H9 (cell line): ENCODE measurements around the gene VSX1. TPM values are rescaled to one million over a fixed set of nuclear protein-coding genes. Genes with fewer than 3 reads are reported as not detected.

Experiments
- DNase-seq: peaks from one replicate; pipeline ENCODE4 v3.0.0-alpha.2; 2017
- H2AFZ ChIP-seq: one replicate; pipeline ENCODE4 v1.6.1; 2013; ENCODE audit warnings: mild to moderate bottlenecking, low read length, control low read depth, moderate library complexity
- H2AK5ac ChIP-seq: 2 replicates; pipeline ENCODE4 v1.6.1; 2013; ENCODE audit warnings: low read length, control low read depth, mixed read lengths; ENCODE audit not compliant: insufficient read length
- H2BK120ac ChIP-seq: one replicate; pipeline ENCODE4 v1.6.1; 2013; ENCODE audit warnings: low read depth, mild to moderate bottlenecking, low read length, control low read depth, inconsistent platforms; ENCODE audit not compliant: poor library complexity, severe bottlenecking
- H2BK12ac ChIP-seq: 2 replicates; pipeline ENCODE4 v1.6.1; 2013; ENCODE audit warnings: low read length, control low read depth, mixed read lengths, low read depth; ENCODE audit not compliant: insufficient read length
- H2BK15ac ChIP-seq: 2 replicates; pipeline ENCODE4 v1.6.1; 2013; ENCODE audit warnings: low read depth, low read length, control low read depth
- H2BK20ac ChIP-seq: one replicate; pipeline ENCODE4 v1.6.1; 2013; ENCODE audit warnings: low read depth, mild to moderate bottlenecking, low read length, control low read depth, inconsistent platforms; ENCODE audit not compliant: poor library complexity, severe bottlenecking
- H2BK5ac ChIP-seq: 2 replicates; pipeline ENCODE4 v1.6.1; 2013; ENCODE audit warnings: low read length, control low read depth, mixed read lengths; ENCODE audit not compliant: insufficient read length
- H3K14ac ChIP-seq: 2 replicates; pipeline ENCODE4 v1.6.1; 2013; ENCODE audit warnings: low read length, control low read depth; ENCODE audit not compliant: insufficient read depth
- H3K18ac ChIP-seq: 2 replicates; pipeline ENCODE4 v1.6.1; 2013; ENCODE audit warnings: low read depth, mild to moderate bottlenecking, mixed read lengths, low read length, control low read depth; ENCODE audit not compliant: insufficient read length
- H3K23ac ChIP-seq: 2 replicates; pipeline ENCODE4 v1.6.1; 2013; ENCODE audit warnings: low read length, control low read depth, mixed read lengths, low read depth; ENCODE audit not compliant: insufficient read length
- H3K23me2 ChIP-seq: 2 replicates; pipeline ENCODE4 v1.6.1; 2013; ENCODE audit warnings: low read depth, mild to moderate bottlenecking, mixed read lengths, low read length, control low read depth; ENCODE audit not compliant: insufficient read length, poor library complexity, severe bottlenecking
- H3K27ac ChIP-seq: 2 replicates; pipeline ENCODE4 v1.5.1; 2013; ENCODE audit warnings: low read length, control low read depth, mixed read lengths, low read depth; ENCODE audit not compliant: insufficient read length
- H3K27me3 ChIP-seq: 2 replicates; pipeline ENCODE4 v1.6.1; 2013; ENCODE audit warnings: low read length, control low read depth, inconsistent platforms; ENCODE audit not compliant: insufficient read depth
- H3K4ac ChIP-seq: 2 replicates; pipeline ENCODE4 v1.6.1; 2013; ENCODE audit warnings: low read depth, mild to moderate bottlenecking, control low read depth, inconsistent platforms, low read length, moderate library complexity
- H3K4me1 ChIP-seq: 2 replicates; pipeline ENCODE4 v1.6.1; 2013; ENCODE audit warnings: low read length, control low read depth, inconsistent platforms; ENCODE audit not compliant: insufficient read depth
- H3K4me2 ChIP-seq: 2 replicates; pipeline ENCODE4 v1.6.1; 2013; ENCODE audit warnings: low read length, control low read depth, mixed read lengths; ENCODE audit not compliant: insufficient read length, insufficient read depth
- H3K56ac ChIP-seq: 2 replicates; pipeline ENCODE4 v1.6.1; 2013; ENCODE audit warnings: low read depth, mild to moderate bottlenecking, mixed read lengths, low read length, control low read depth; ENCODE audit not compliant: insufficient read length
- H3K79me1 ChIP-seq: 2 replicates; pipeline ENCODE4 v1.6.1; 2013; ENCODE audit warnings: low read depth, mild to moderate bottlenecking, moderate library complexity, low read length, control low read depth, inconsistent platforms; ENCODE audit not compliant: insufficient read depth, poor library complexity, severe bottlenecking
- H3K79me2 ChIP-seq: 2 replicates; pipeline ENCODE4 v1.6.1; 2013; ENCODE audit warnings: low read length, control low read depth, inconsistent platforms; ENCODE audit not compliant: insufficient read depth
- H3K9ac ChIP-seq: 2 replicates; pipeline ENCODE4 v1.6.1; 2013; ENCODE audit warnings: low read length, control low read depth, mixed read lengths; ENCODE audit not compliant: insufficient read length; ENCODE audit errors: extremely low read depth
- H3K9me3 ChIP-seq: one replicate; pipeline ENCODE4 v1.6.1; 2013; ENCODE audit warnings: low read depth, low read length, inconsistent platforms; ENCODE audit not compliant: control insufficient read depth
- H3T11ph ChIP-seq: one replicate; pipeline ENCODE4 v1.6.1; 2013; ENCODE audit warnings: mild to moderate bottlenecking, low read length, control low read depth, inconsistent platforms
- H4K20me1 ChIP-seq: one replicate; pipeline ENCODE4 v1.6.1; 2013; ENCODE audit not compliant: control insufficient read depth, insufficient read length, insufficient read depth
- H4K5ac ChIP-seq: 2 replicates; pipeline ENCODE4 v1.6.1; 2013; ENCODE audit warnings: low read depth, mild to moderate bottlenecking, mixed read lengths, low read length, control low read depth; ENCODE audit not compliant: insufficient read length
- H4K8ac ChIP-seq: replicated peaks from 2 replicates; pipeline ENCODE4 v1.6.1; 2013; ENCODE audit warnings: low read length, control low read depth, mixed read lengths, low read depth; ENCODE audit not compliant: insufficient read length
- H4K91ac ChIP-seq: 2 replicates; pipeline ENCODE4 v1.6.1; 2013; ENCODE audit warnings: low read depth, mild to moderate bottlenecking, moderate library complexity, mixed read lengths, low read length, control low read depth; ENCODE audit not compliant: insufficient read length
- H3K27ac Mint-ChIP-seq, 3 experiments: 2 replicates in 2 of 3; 3 replicates in 1 of 3; pipeline ENCODE4 v1.8.0; 2020 to 2021; ENCODE audit warnings: mixed read lengths in 3 of 3, mild to moderate bottlenecking in 1 of 3, moderate library complexity in 1 of 3
- H3K27me3 Mint-ChIP-seq: 2 replicates; pipeline ENCODE4 v1.8.0; 2021; ENCODE audit warnings: low read depth, mild to moderate bottlenecking, moderate library complexity, mixed read lengths
- H3K36me3 Mint-ChIP-seq, 3 experiments: 2 replicates in 2 of 3; 3 replicates in 1 of 3; pipeline ENCODE4 v1.8.0; 2020 to 2021; ENCODE audit warnings: low read depth in 3 of 3, mixed read lengths in 3 of 3; ENCODE audit not compliant: insufficient read depth in 1 of 3
- H3K4me1 Mint-ChIP-seq, 2 experiments: 2 replicates each; pipeline ENCODE4 v1.8.0; 2020; ENCODE audit warnings: mixed read lengths in 2 of 2
- H3K4me3 Mint-ChIP-seq, 2 experiments: 2 replicates in 1 of 2; 3 replicates in 1 of 2; pipeline ENCODE4 v1.8.0; 2020 to 2021; ENCODE audit warnings: mild to moderate bottlenecking in 2 of 2, mixed read lengths in 2 of 2, moderate library complexity in 1 of 2
- H3K9me3 Mint-ChIP-seq, 2 experiments: 2 replicates in 1 of 2; 3 replicates in 1 of 2; pipeline ENCODE4 v1.8.0; 2020; ENCODE audit warnings: mild to moderate bottlenecking in 2 of 2, mixed read lengths in 2 of 2, moderate library complexity in 1 of 2
- CTCF ChIP-seq: fragments of 200-600 bp; sonication (generic); conservative IDR thresholded peaks from 3 replicates; pipeline ENCODE4 v1.8.0; 2021; ENCODE audit warnings: antibody characterized with exemption, mild to moderate bottlenecking
- total RNA-seq: library from RNA; stranded (reverse); gene quantifications from 2 replicates; pipeline ENCODE4 v1.2.1, GENCODE V29; 2021

The VSX1 gene
- total RNA-seq, 1 experiment from 2014 or later, result not detected

- Histone ChIP-seq H3K27me3 (peaks cover 23% of the 10 kb centered on the region), H4K91ac (no peak overlapping the region), H2BK15ac (no peak overlapping the region), H3K14ac (no peak overlapping the region), H3T11ph (no peak overlapping the region), H3K79me1 (no peaks in the 10 kb centered on the region), H2BK20ac (no peak overlapping the region), H3K23me2 (peaks cover 2% of the 10 kb centered on the region), H3K23ac (no peak overlapping the region), H4K8ac (no peak overlapping the region), H3K4me2 (no peak overlapping the region), H3K9ac (no peak overlapping the region), H2BK5ac (no peak overlapping the region), H3K56ac (no peak overlapping the region), H2BK12ac (no peak overlapping the region), H3K9me3 (no peaks in the 10 kb centered on the region), H2BK120ac (no peak overlapping the region), H2AK5ac (no peak overlapping the region), H4K20me1 (no peaks in the 10 kb centered on the region), H3K4ac (no peak overlapping the region), H3K4me1 (no peaks in the 10 kb centered on the region), H3K79me2 (no peaks in the 10 kb centered on the region), H3K27ac (no peak overlapping the region), H3K18ac (no peak overlapping the region), H4K5ac (no peak overlapping the region), H2AFZ (no peak overlapping the region)
- no peak overlapping the region for H3K27ac Mint-ChIP-seq
- H3K9me3 Mint-ChIP-seq, result peaks cover 0 to 2% of the 10 kb centered on the region in 2 experiments; a peak in 2 of 5 replicates
- no peaks in the 10 kb centered on the region; a peak in 1 of 7 replicates for H3K36me3 Mint-ChIP-seq
- peaks cover 70% of the 10 kb centered on the region for H3K27me3 Mint-ChIP-seq
- peaks cover 14 to 22% of the 10 kb centered on the region in 2 experiments for H3K4me1 Mint-ChIP-seq
- TF ChIP-seq CTCF, result no peak
- no peak for DNase-seq
- no peak overlapping the region; a peak in 1 of 5 replicates for H3K4me3 Mint-ChIP-seq
Observed at GRCh38 chr20:25089096-25089495, 7.2 kb upstream of the VSX1 start.
